H1 (cell line): Measurements from ENCODE around the gene BABAM2. TPM values are rescaled to one million over a fixed set of nuclear protein-coding genes. Genes with fewer than 3 reads are reported as not detected.

Experiments
- HDAC6 ChIP-seq: IDR thresholded peaks from one replicate; pipeline ENCODE4 v1.7.1; 2012; ENCODE audit warnings: low read depth, mild to moderate bottlenecking, inconsistent platforms, low read length, moderate library complexity
- KDM4A ChIP-seq: IDR thresholded peaks from one replicate; pipeline ENCODE4 v1.7.1; 2012; ENCODE audit warnings: low read depth, mild to moderate bottlenecking, moderate library complexity, low read length, inconsistent platforms; ENCODE audit not compliant: severe bottlenecking
- POU5F1 ChIP-seq: IDR thresholded peaks from 2 replicates; pipeline ENCODE4 v1.6.1; 2011; ENCODE audit warnings: low read depth, mild to moderate bottlenecking, low read length, moderate library complexity
- polyA plus RNA-seq, 7 experiments: library from polyadenylated mRNA; depleted of rRNA in 3 of 7; stranded (reverse) in 5 of 7; unstranded in 2 of 7; fragments of >200 nt in 5 of 7; fragments of 200-250 nt in 2 of 7; gene quantifications; 1 replicate in 5 of 7; 2 replicates in 1 of 7; 4 replicates in 1 of 7; pipeline versions ENCODE4 v1.2.1 to v1.2.3, GENCODE V29; 2011 to 2013; ENCODE audit warnings: missing spikeins in 2 of 7, mixed read lengths in 2 of 7
- total RNA-seq: library from RNA; stranded (reverse); fragmentation: NEBNext Ultra II Directional; extraction: Animal tissue kit (Norgen Biotek cat#: 25700); gene quantifications from 2 replicates; pipeline ENCODE4 v1.2.1, GENCODE V29; 2021

The BABAM2 gene
- total and polyA plus RNA-seq, 2 of the 8 experiments (the other 6 are each of a cell fraction or from before 2014, with no cell fraction given) = 15.8 to 20.9 TPM

GRCh38 chr2:27925766-27926472 is 35.4 kb downstream of the BABAM2 start (continued):
- no peak for TF ChIP-seq POU5F1
- no peak for TF ChIP-seq KDM4A
- no peak for TF ChIP-seq HDAC6
